Measurements from ENCODE around the gene CTBP2.

GRCh38 chr10:125149680-125150047 lies 10.7 kb downstream of the CTBP2 start:
- TF ChIP-seq, protein P1, sequence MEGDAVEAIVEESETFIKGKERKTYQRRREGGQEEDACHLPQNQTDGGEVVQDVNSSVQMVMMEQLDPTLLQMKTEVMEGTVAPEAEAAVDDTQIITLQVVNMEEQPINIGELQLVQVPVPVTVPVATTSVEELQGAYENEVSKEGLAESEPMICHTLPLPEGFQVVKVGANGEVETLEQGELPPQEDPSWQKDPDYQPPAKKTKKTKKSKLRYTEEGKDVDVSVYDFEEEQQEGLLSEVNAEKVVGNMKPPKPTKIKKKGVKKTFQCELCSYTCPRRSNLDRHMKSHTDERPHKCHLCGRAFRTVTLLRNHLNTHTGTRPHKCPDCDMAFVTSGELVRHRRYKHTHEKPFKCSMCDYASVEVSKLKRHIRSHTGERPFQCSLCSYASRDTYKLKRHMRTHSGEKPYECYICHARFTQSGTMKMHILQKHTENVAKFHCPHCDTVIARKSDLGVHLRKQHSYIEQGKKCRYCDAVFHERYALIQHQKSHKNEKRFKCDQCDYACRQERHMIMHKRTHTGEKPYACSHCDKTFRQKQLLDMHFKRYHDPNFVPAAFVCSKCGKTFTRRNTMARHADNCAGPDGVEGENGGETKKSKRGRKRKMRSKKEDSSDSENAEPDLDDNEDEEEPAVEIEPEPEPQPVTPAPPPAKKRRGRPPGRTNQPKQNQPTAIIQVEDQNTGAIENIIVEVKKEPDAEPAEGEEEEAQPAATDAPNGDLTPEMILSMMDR (IDR thresholded peaks at IDR 0.05), result no peak
- no peak for TF ChIP-seq POLR2A (IDR thresholded peaks at IDR 0.05)

All from stomach (tissue), 4 donors.